NT2/D1 (cell line): ENCODE measurements around the gene RPA1.

Experiments used
- DNase-seq: peaks from one replicate; pipeline ENCODE4 v3.0.0-alpha.2; 2011; ENCODE audit warnings: low read depth, low spot score
- H3K27me3 ChIP-seq: 2 replicates; pipeline ENCODE4 v1.6.0; 2011; ENCODE audit warnings: mild to moderate bottlenecking; ENCODE audit not compliant: insufficient read length, insufficient read depth
- H3K36me3 ChIP-seq: 2 replicates; pipeline ENCODE4 v1.6.1; 2011; ENCODE audit warnings: mild to moderate bottlenecking, low read length, mixed read lengths; ENCODE audit not compliant: insufficient read depth, insufficient read length
- H3K4me1 ChIP-seq: 2 replicates; pipeline ENCODE4 v1.5.1; 2011; ENCODE audit not compliant: insufficient read depth, insufficient read length
- H3K4me3 ChIP-seq: 2 replicates; pipeline ENCODE4 v1.5.1; 2011; ENCODE audit warnings: low read depth; ENCODE audit not compliant: insufficient read length
- H3K9ac ChIP-seq: 2 replicates; pipeline ENCODE4 v1.6.0; 2011; ENCODE audit warnings: low read depth; ENCODE audit not compliant: insufficient read length
- H3K9me3 ChIP-seq: 2 replicates; pipeline ENCODE4 v1.5.1; 2011; ENCODE audit warnings: mild to moderate bottlenecking, low read length; ENCODE audit not compliant: insufficient read depth
- SUZ12 ChIP-seq: IDR thresholded peaks from 2 replicates; pipeline ENCODE4 v1.6.1; 2011; ENCODE audit not compliant: insufficient read length, insufficient read depth; ENCODE audit errors: extremely low read depth
- YY1 ChIP-seq: IDR thresholded peaks from 2 replicates; pipeline ENCODE4 v1.6.1; 2011; ENCODE audit not compliant: insufficient read length, insufficient read depth
- ZNF274 ChIP-seq: IDR thresholded peaks from 2 replicates; pipeline ENCODE4 v1.6.1; 2011; ENCODE audit warnings: mild to moderate bottlenecking, low read depth, low read length

The RPA1 gene

GRCh38 chr17:1939981-1940809 is 110.4 kb downstream of the RPA1 start:
- peaks cover 16% of the 10 kb centered on the region for H3K4me1 ChIP-seq
- no peak for DNase-seq
- no peak overlapping the region for H3K9ac ChIP-seq
- no peaks in the 10 kb centered on the region for H3K9me3 ChIP-seq
- no peak overlapping the region for H3K4me3 ChIP-seq
- H3K36me3 ChIP-seq = no peaks in the 10 kb centered on the region
- no peaks in the 10 kb centered on the region for H3K27me3 ChIP-seq
- TF ChIP-seq ZNF274 (no peak), SUZ12 (no peak), YY1 (no peak)

GRCh38 chr17:1940810-1941185 is 111.0 kb downstream of the RPA1 start:
- H3K4me3 ChIP-seq = no peak overlapping the region
- no peaks in the 10 kb centered on the region for H3K9me3 ChIP-seq
- H3K4me1 ChIP-seq = peaks cover 16% of the 10 kb centered on the region
- DNase-seq = no peak
- no peak for TF ChIP-seq YY1
- TF ChIP-seq SUZ12 = no peak
- TF ChIP-seq ZNF274 = no peak
- H3K27me3 ChIP-seq = no peaks in the 10 kb centered on the region
- no peak overlapping the region for H3K9ac ChIP-seq
- H3K36me3 ChIP-seq = no peaks in the 10 kb centered on the region

- Histone ChIP-seq H3K4me1 (peaks cover 19% of the 10 kb centered on the region), H3K9me3 (no peaks in the 10 kb centered on the region), H3K36me3 (no peaks in the 10 kb centered on the region), H3K27me3 (no peaks in the 10 kb centered on the region), H3K9ac (peak overlapping the region; percentile 42), H3K4me3 (no peak overlapping the region)
- DNase-seq = no peak
- no peak for TF ChIP-seq ZNF274
- TF ChIP-seq YY1 = no peak
- no peak for TF ChIP-seq SUZ12
These were observed 111.7 kb downstream of the RPA1 start for GRCh38 chr17:1941272-1942065.

DNA sequence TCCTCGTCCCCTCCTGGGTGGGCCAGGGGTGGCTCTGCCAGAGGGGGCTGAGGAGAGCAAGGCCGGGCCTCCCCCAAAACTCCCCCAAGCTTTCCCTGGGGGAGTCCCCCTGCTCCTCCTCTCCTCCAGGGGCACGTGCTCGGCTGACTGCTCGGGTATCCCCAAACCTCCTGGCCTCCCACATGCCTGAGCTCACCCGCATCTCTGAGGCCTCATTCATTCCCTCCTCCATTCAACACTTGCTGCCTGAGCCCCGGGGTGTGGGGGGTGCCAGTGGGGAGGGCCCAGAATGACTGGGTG is 112.2 kb downstream of the RPA1 start:
- no peak for DNase-seq
- Histone ChIP-seq H3K36me3 (no peaks in the 10 kb centered on the region), H3K9ac (peak overlapping the region; percentile 42), H3K4me1 (peaks cover 21% of the 10 kb centered on the region), H3K9me3 (no peaks in the 10 kb centered on the region), H3K4me3 (no peak overlapping the region), H3K27me3 (no peaks in the 10 kb centered on the region)
- TF ChIP-seq SUZ12 (no peak), YY1 (no peak), ZNF274 (no peak)

GRCh38 chr17:1942666-1943435 is 113.0 kb downstream of the RPA1 start:
- TF ChIP-seq ZNF274 (no peak), SUZ12 (no peak), YY1 (no peak)
- no peaks in the 10 kb centered on the region for H3K27me3 ChIP-seq
- DNase-seq = no peak

GRCh38 chr17:1943436-1943831 is 113.6 kb downstream of the RPA1 start:
- no peaks in the 10 kb centered on the region for H3K36me3 ChIP-seq
- peaks cover 24% of the 10 kb centered on the region for H3K4me1 ChIP-seq
- H3K9me3 ChIP-seq = no peaks in the 10 kb centered on the region
- DNase-seq = no peak
- TF ChIP-seq ZNF274 (no peak), YY1 (no peak), SUZ12 (no peak)
- H3K27me3 ChIP-seq = no peaks in the 10 kb centered on the region
- H3K4me3 ChIP-seq = no peak overlapping the region
- no peak overlapping the region for H3K9ac ChIP-seq

More at GRCh38 chr17:1942666-1943435, 113.0 kb downstream of the RPA1 start:
- Histone ChIP-seq H3K4me1 (peaks cover 24% of the 10 kb centered on the region), H3K36me3 (no peaks in the 10 kb centered on the region), H3K9me3 (no peaks in the 10 kb centered on the region), H3K9ac (no peak overlapping the region), H3K4me3 (no peak overlapping the region)

- peak overlapping the region; percentile 22 for H3K9ac ChIP-seq
- DNase-seq = no peak
- TF ChIP-seq YY1 (no peak), ZNF274 (no peak), SUZ12 (no peak)
- no peaks in the 10 kb centered on the region for H3K27me3 ChIP-seq
- H3K36me3 ChIP-seq = no peaks in the 10 kb centered on the region
- no peak overlapping the region for H3K4me3 ChIP-seq
- H3K9me3 ChIP-seq = no peaks in the 10 kb centered on the region
- peaks cover 17% of the 10 kb centered on the region for H3K4me1 ChIP-seq
These were observed 115.8 kb downstream of the RPA1 start for GRCh38 chr17:1945621-1946020.
